SU-DHL-6 (cell line): ENCODE measurements around the gene OXA1L.

Source experiments
- EZH2phosphoT487 ChIP-seq: fragments of 200-600 bp; sonication (generic), shearing (Covaris generic); conservative IDR thresholded peaks from 2 replicates; pipeline ENCODE4 v1.6.1; 2018; ENCODE audit warnings: mild to moderate bottlenecking, antibody characterized with exemption, low read length, moderate library complexity, mixed read lengths
- TF ChIP-seq, protein P1 (sequence below): fragments of 200-600 bp; sonication (generic); IDR thresholded peaks from one replicate; pipeline ENCODE4 v1.5.1; 2017; ENCODE audit warnings: antibody characterized with exemption, mild to moderate bottlenecking, low read length, moderate library complexity; ENCODE audit not compliant: insufficient read depth, poor library complexity, severe bottlenecking

DNA sequence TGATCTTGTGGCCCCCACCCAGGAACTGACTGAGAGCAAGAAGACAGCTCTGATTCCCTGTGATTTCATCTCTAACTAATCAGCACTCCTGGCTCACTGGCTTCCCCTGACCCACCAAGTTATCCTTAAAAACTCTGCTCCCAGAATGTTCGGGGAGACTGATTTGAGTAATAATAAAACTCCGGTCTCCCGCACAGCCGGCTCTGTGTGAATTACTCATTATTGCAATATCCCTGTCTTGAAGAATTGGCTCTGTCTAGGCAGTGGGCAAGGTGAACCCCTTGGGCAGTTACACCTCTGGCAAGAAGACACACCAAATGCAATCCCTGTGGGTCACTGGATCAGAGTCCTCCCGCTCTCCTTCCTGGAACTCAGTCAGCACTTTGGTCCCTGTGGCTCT, 27.5 kb downstream of the OXA1L start:
- TF ChIP-seq, protein P1, sequence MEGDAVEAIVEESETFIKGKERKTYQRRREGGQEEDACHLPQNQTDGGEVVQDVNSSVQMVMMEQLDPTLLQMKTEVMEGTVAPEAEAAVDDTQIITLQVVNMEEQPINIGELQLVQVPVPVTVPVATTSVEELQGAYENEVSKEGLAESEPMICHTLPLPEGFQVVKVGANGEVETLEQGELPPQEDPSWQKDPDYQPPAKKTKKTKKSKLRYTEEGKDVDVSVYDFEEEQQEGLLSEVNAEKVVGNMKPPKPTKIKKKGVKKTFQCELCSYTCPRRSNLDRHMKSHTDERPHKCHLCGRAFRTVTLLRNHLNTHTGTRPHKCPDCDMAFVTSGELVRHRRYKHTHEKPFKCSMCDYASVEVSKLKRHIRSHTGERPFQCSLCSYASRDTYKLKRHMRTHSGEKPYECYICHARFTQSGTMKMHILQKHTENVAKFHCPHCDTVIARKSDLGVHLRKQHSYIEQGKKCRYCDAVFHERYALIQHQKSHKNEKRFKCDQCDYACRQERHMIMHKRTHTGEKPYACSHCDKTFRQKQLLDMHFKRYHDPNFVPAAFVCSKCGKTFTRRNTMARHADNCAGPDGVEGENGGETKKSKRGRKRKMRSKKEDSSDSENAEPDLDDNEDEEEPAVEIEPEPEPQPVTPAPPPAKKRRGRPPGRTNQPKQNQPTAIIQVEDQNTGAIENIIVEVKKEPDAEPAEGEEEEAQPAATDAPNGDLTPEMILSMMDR = no peak
- no peak for TF ChIP-seq EZH2phosphoT487
